ENCODE results near the gene SAMD4B. TPM values are rescaled to one million over a fixed set of nuclear protein-coding genes. Genes with fewer than 3 reads are reported as not detected.

Gene SAMD4B
- total and polyA plus RNA-seq, 2 experiments from 2014 or later = 104 to 172 TPM

- Histone ChIP-seq H3K27me3 (ENCODE audit: insufficient read depth) (peaks cover 3% of the 10 kb centered on the region; the same call in 1 of the 2 replicates), H2AFZ (no peak overlapping the region), H3K79me2 (replicated peaks; ENCODE audit: insufficient read depth) (no peaks in the 10 kb centered on the region), H3K4me1 (ENCODE audit: insufficient read depth) (peaks cover 2% of the 10 kb centered on the region; the same call in 1 of the 2 replicates), H3K9me2 (ENCODE audit: insufficient read depth) (no peaks in the 10 kb centered on the region), H3F3A (replicated peaks; ENCODE audit: low read depth) (0 out of 2 replicates have a peak, but pooled peaks cover 2% of the 10 kb centered on the region), H4K20me1 (replicated peaks; ENCODE audit: insufficient read depth) (no peaks in the 10 kb centered on the region), H3K4me3 (no peak overlapping the region), H3K27ac (ENCODE audit: low read depth) (no peak overlapping the region), H3K36me3 (ENCODE audit: insufficient read depth) (no peaks in the 10 kb centered on the region), H3K4me2 (no peak overlapping the region)
- Mint-ChIP-seq H3K27me3 (ENCODE audit: insufficient read depth, low read depth, poor library complexity) (peaks cover 9% of the 10 kb centered on the region), H3K36me3 (ENCODE audit: low read depth) (no peaks in the 10 kb centered on the region), H3K27ac (no peak overlapping the region), H3K9me3 (no peaks in the 10 kb centered on the region), H3K4me3 (no peak overlapping the region), H3K4me1 (peaks cover 12% of the 10 kb centered on the region)
- DNase-seq (ENCODE audit: low spot score) = no peak
- no peak for TF ChIP-seq ZNF331 (CRISPR knock-in tag; IDR thresholded peaks at IDR 0.05; ENCODE audit: low read depth)
- TF ChIP-seq CREB1 (CRISPR knock-in tag; IDR thresholded peaks at IDR 0.05; ENCODE audit: low read depth) = no peak
- no peak for ATAC-seq
Measured at GRCh38 chr19:39299832-39300231, 42.4 kb upstream of the SAMD4B start.

- DNase-seq (ENCODE audit: low spot score) (no peak), ATAC-seq (no peak)
- peaks cover 3% of the 10 kb centered on the region; the same call in 1 of the 2 replicates for H4K20me1 ChIP-seq (replicated peaks; ENCODE audit: insufficient read depth)
- H3K27me3 Mint-ChIP-seq (ENCODE audit: insufficient read depth, low read depth, poor library complexity) = peaks cover 16% of the 10 kb centered on the region
- peak overlapping the region; percentile 14; the same call in 1 of the 2 replicates for H2AFZ ChIP-seq
- no peak overlapping the region for H3K4me3 ChIP-seq
- no peak overlapping the region for H3K27ac ChIP-seq (ENCODE audit: low read depth)
- TF ChIP-seq CTCF (conservative IDR thresholded peaks at IDR 0.05; ENCODE audit: low read depth in 2 of 2) = peak in 1 of 2 experiments; percentile 28; a peak in 2 of 4 replicates
- no peak for TF ChIP-seq EZH2phosphoT487 (IDR thresholded peaks at IDR 0.05; ENCODE audit: unreplicated experiment)
- no peak overlapping the region for H3K4me2 ChIP-seq
- H3K27ac Mint-ChIP-seq = no peak overlapping the region
- peaks cover 12% of the 10 kb centered on the region for H3K27me3 ChIP-seq (ENCODE audit: insufficient read depth)
- H3K79me2 ChIP-seq (replicated peaks; ENCODE audit: insufficient read depth) = no peaks in the 10 kb centered on the region
- no peaks in the 10 kb centered on the region for H3K9me3 Mint-ChIP-seq
- peaks cover 22% of the 10 kb centered on the region for H3K4me1 Mint-ChIP-seq
- H3K4me3 Mint-ChIP-seq = no peak overlapping the region
- no peaks in the 10 kb centered on the region for H3K36me3 ChIP-seq (ENCODE audit: insufficient read depth)
- H3K36me3 Mint-ChIP-seq (ENCODE audit: low read depth) = no peaks in the 10 kb centered on the region
- H3F3A ChIP-seq (replicated peaks; ENCODE audit: low read depth) = 0 out of 2 replicates have a peak, but pooled peaks cover 3% of the 10 kb centered on the region
- H3K4me1 ChIP-seq (ENCODE audit: insufficient read depth) = peaks cover 13% of the 10 kb centered on the region; the same call in 1 of the 2 replicates
- no peaks in the 10 kb centered on the region for H3K9me2 ChIP-seq (ENCODE audit: insufficient read depth)
Measured at GRCh38 chr19:39301021-39301420, 41.2 kb upstream of the SAMD4B start.

GRCh38 chr19:39301562-39301961 lies 40.7 kb upstream of the SAMD4B start:
- ATAC-seq (no peak), DNase-seq (ENCODE audit: low spot score) (no peak)
- Histone ChIP-seq H3K79me2 (replicated peaks; ENCODE audit: insufficient read depth) (no peaks in the 10 kb centered on the region), H3K4me3 (no peak overlapping the region), H3K36me3 (ENCODE audit: insufficient read depth) (no peaks in the 10 kb centered on the region), H3K27me3 (ENCODE audit: insufficient read depth) (peaks cover 17% of the 10 kb centered on the region), H3K4me1 (ENCODE audit: insufficient read depth) (peaks cover 19% of the 10 kb centered on the region), H2AFZ (no peak overlapping the region), H3K27ac (ENCODE audit: low read depth) (no peak overlapping the region), H3K9me2 (ENCODE audit: insufficient read depth) (no peaks in the 10 kb centered on the region), H4K20me1 (replicated peaks; ENCODE audit: insufficient read depth) (peaks cover 6% of the 10 kb centered on the region; the same call in 1 of the 2 replicates), H3F3A (replicated peaks; ENCODE audit: low read depth) (0 out of 2 replicates have a peak, but pooled peaks cover 3% of the 10 kb centered on the region), H3K4me2 (no peak overlapping the region)
- H3K9me3 Mint-ChIP-seq = no peaks in the 10 kb centered on the region
- no peak overlapping the region for H3K27ac Mint-ChIP-seq
- no peaks in the 10 kb centered on the region; the same call in 2 of the 3 replicates for H3K36me3 Mint-ChIP-seq (ENCODE audit: low read depth)
- H3K4me3 Mint-ChIP-seq = no peak overlapping the region
- H3K4me1 Mint-ChIP-seq = peaks cover 25% of the 10 kb centered on the region
- peaks cover 20% of the 10 kb centered on the region for H3K27me3 Mint-ChIP-seq (ENCODE audit: insufficient read depth, low read depth, poor library complexity)
- TF ChIP-seq, protein P1, sequence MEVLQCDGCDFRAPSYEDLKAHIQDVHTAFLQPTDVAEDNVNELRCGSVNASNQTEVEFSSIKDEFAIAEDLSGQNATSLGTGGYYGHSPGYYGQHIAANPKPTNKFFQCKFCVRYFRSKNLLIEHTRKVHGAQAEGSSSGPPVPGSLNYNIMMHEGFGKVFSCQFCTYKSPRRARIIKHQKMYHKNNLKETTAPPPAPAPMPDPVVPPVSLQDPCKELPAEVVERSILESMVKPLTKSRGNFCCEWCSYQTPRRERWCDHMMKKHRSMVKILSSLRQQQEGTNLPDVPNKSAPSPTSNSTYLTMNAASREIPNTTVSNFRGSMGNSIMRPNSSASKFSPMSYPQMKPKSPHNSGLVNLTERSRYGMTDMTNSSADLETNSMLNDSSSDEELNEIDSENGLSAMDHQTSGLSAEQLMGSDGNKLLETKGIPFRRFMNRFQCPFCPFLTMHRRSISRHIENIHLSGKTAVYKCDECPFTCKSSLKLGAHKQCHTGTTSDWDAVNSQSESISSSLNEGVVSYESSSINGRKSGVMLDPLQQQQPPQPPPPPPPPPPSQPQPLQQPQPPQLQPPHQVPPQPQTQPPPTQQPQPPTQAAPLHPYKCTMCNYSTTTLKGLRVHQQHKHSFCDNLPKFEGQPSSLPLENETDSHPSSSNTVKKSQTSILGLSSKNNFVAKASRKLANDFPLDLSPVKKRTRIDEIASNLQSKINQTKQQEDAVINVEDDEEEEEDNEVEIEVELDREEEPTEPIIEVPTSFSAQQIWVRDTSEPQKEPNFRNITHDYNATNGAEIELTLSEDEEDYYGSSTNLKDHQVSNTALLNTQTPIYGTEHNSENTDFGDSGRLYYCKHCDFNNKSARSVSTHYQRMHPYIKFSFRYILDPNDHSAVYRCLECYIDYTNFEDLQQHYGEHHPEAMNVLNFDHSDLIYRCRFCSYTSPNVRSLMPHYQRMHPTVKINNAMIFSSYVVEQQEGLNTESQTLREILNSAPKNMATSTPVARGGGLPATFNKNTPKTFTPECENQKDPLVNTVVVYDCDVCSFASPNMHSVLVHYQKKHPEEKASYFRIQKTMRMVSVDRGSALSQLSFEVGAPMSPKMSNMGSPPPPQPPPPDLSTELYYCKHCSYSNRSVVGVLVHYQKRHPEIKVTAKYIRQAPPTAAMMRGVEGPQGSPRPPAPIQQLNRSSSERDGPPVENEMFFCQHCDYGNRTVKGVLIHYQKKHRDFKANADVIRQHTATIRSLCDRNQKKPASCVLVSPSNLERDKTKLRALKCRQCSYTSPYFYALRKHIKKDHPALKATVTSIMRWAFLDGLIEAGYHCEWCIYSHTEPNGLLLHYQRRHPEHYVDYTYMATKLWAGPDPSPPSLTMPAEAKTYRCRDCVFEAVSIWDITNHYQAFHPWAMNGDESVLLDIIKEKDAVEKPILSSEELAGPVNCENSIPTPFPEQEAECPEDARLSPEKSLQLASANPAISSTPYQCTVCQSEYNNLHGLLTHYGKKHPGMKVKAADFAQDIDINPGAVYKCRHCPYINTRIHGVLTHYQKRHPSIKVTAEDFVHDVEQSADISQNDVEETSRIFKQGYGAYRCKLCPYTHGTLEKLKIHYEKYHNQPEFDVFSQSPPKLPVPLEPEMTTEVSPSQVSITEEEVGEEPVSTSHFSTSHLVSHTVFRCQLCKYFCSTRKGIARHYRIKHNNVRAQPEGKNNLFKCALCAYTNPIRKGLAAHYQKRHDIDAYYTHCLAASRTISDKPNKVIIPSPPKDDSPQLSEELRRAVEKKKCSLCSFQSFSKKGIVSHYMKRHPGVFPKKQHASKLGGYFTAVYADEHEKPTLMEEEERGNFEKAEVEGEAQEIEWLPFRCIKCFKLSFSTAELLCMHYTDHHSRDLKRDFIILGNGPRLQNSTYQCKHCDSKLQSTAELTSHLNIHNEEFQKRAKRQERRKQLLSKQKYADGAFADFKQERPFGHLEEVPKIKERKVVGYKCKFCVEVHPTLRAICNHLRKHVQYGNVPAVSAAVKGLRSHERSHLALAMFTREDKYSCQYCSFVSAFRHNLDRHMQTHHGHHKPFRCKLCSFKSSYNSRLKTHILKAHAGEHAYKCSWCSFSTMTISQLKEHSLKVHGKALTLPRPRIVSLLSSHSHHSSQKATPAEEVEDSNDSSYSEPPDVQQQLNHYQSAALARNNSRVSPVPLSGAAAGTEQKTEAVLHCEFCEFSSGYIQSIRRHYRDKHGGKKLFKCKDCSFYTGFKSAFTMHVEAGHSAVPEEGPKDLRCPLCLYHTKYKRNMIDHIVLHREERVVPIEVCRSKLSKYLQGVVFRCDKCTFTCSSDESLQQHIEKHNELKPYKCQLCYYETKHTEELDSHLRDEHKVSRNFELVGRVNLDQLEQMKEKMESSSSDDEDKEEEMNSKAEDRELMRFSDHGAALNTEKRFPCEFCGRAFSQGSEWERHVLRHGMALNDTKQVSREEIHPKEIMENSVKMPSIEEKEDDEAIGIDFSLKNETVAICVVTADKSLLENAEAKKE (CRISPR knock-in tag; IDR thresholded peaks at IDR 0.05) = no peak
- TF ChIP-seq, protein P2, sequence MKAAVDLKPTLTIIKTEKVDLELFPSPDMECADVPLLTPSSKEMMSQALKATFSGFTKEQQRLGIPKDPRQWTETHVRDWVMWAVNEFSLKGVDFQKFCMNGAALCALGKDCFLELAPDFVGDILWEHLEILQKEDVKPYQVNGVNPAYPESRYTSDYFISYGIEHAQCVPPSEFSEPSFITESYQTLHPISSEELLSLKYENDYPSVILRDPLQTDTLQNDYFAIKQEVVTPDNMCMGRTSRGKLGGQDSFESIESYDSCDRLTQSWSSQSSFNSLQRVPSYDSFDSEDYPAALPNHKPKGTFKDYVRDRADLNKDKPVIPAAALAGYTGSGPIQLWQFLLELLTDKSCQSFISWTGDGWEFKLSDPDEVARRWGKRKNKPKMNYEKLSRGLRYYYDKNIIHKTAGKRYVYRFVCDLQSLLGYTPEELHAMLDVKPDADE (IDR thresholded peaks at IDR 0.05) = no peak
- no peak for TF ChIP-seq EZH2phosphoT487 (IDR thresholded peaks at IDR 0.05; ENCODE audit: unreplicated experiment)
- no peak for TF ChIP-seq STAT1 (IDR thresholded peaks at IDR 0.05; ENCODE audit: unreplicated experiment)

All from GM23338 (cell line).